Right lobe of liver (tissue), 4 donors: ENCODE data around the gene RNF215.

Experiments used
- POLR2A ChIP-seq: fragments of 450-650 bp; IDR thresholded peaks from one replicate; pipeline ENCODE4 v1.6.1; 2017; ENCODE audit warnings: antibody characterized with exemption, mild to moderate bottlenecking
- TF ChIP-seq, protein P1 (sequence below), 4 donors: fragments of 200-600 bp in 3 of 4; fragments of 450-650 bp in 1 of 4; IDR thresholded peaks; one replicate each; pipeline versions ENCODE4 v1.5.1 to v1.8.0; 2016 to 2022; ENCODE audit warnings: antibody characterized with exemption in 4 of 4, mild to moderate bottlenecking in 2 of 4
- donor health status: DM: no; HTN: no; CAD: no.
- donor health status: DM: no; HTN: no; CAD: no.
- donor health status: DM: no; HTN: yes; CAD: no.

DNA sequence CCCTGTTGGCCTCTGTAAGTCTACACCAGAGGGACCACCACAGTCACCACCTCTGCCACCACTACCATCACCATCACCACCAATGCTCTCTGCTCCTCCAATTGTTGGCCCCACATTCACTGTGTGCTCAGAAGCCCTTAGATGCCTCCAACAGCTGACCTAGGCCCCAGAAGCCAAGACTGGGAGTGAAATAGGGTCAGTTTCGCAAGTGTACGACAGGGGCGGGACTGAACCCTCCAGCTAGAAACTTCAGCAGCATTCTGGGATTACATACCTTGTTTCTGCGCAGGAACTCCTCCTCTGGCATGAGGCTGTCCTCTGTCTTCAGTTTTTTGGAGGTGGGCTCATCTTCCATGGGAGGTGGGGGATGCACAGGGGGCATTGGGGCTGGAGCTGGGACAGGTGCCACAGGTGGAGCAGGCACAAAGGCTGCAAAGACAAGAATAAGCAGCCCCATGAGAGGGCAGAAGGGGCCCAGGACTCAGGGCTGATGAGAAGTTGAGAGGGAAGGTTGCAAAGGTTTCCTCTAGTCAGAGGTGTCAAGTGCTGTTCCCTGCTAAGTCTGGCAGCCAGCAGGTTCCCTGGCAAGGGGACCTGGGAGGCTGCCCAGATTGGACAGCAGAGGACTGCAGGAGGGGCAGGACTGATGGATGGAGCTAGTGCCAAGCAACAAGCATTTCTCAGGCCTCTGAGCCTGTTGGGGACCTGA is 50.3 kb downstream of the RNF215 start:
- TF ChIP-seq, protein P1, sequence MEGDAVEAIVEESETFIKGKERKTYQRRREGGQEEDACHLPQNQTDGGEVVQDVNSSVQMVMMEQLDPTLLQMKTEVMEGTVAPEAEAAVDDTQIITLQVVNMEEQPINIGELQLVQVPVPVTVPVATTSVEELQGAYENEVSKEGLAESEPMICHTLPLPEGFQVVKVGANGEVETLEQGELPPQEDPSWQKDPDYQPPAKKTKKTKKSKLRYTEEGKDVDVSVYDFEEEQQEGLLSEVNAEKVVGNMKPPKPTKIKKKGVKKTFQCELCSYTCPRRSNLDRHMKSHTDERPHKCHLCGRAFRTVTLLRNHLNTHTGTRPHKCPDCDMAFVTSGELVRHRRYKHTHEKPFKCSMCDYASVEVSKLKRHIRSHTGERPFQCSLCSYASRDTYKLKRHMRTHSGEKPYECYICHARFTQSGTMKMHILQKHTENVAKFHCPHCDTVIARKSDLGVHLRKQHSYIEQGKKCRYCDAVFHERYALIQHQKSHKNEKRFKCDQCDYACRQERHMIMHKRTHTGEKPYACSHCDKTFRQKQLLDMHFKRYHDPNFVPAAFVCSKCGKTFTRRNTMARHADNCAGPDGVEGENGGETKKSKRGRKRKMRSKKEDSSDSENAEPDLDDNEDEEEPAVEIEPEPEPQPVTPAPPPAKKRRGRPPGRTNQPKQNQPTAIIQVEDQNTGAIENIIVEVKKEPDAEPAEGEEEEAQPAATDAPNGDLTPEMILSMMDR (IDR thresholded peaks at IDR 0.05), result no peak
- TF ChIP-seq POLR2A, result no peak
